HUES6 (cell line): ENCODE measurements around the gene EN2.

Source experiments
- H3K27ac ChIP-seq: 2 replicates; pipeline ENCODE4 v1.7.0; 2013; ENCODE audit warnings: low read depth, mild to moderate bottlenecking, low read length, inconsistent platforms
- H3K27me3 ChIP-seq: 2 replicates; pipeline ENCODE4 v1.6.1; 2013; ENCODE audit warnings: low read length; ENCODE audit not compliant: control insufficient read depth, insufficient read depth
- H3K36me3 ChIP-seq: 2 replicates; pipeline ENCODE4 v1.6.1; 2013; ENCODE audit warnings: low read length; ENCODE audit not compliant: control insufficient read depth, insufficient read depth
- H3K4me1 ChIP-seq: 2 replicates; pipeline ENCODE4 v1.6.1; 2013; ENCODE audit warnings: low read length; ENCODE audit not compliant: control insufficient read depth, insufficient read depth
- H3K4me3 ChIP-seq: 2 replicates; pipeline ENCODE4 v1.5.1; 2013; ENCODE audit warnings: low read depth, low read length
- H3K9ac ChIP-seq: one replicate; pipeline ENCODE4 v1.6.1; 2013; ENCODE audit warnings: mild to moderate bottlenecking, low read length
- H3K9me3 ChIP-seq: 2 replicates; pipeline ENCODE4 v1.6.1; 2013; ENCODE audit warnings: low read depth, low read length; ENCODE audit not compliant: control insufficient read depth, insufficient read depth

EN2 gene

GRCh38 chr7:155458111-155458877 lies at the start of gene EN2:
Gene EN2 (plus strand): TSS chr7:155458129. CDS start chr7:155458378, 249 bp downstream.
- Histone ChIP-seq H3K9me3 (no peaks in the 10 kb centered on the region), H3K27ac (no peak within 1 kb of the TSS), H3K4me1 (peaks cover 20% of the 10 kb centered on the region; the same call in 1 of the 2 replicates), H3K4me3 (peak within 1 kb of the TSS; percentile 43), H3K27me3 (peaks cover 98% of the 10 kb centered on the region), H3K36me3 (no peaks in the 10 kb centered on the region), H3K9ac (no peak within 1 kb of the TSS)

DNA sequence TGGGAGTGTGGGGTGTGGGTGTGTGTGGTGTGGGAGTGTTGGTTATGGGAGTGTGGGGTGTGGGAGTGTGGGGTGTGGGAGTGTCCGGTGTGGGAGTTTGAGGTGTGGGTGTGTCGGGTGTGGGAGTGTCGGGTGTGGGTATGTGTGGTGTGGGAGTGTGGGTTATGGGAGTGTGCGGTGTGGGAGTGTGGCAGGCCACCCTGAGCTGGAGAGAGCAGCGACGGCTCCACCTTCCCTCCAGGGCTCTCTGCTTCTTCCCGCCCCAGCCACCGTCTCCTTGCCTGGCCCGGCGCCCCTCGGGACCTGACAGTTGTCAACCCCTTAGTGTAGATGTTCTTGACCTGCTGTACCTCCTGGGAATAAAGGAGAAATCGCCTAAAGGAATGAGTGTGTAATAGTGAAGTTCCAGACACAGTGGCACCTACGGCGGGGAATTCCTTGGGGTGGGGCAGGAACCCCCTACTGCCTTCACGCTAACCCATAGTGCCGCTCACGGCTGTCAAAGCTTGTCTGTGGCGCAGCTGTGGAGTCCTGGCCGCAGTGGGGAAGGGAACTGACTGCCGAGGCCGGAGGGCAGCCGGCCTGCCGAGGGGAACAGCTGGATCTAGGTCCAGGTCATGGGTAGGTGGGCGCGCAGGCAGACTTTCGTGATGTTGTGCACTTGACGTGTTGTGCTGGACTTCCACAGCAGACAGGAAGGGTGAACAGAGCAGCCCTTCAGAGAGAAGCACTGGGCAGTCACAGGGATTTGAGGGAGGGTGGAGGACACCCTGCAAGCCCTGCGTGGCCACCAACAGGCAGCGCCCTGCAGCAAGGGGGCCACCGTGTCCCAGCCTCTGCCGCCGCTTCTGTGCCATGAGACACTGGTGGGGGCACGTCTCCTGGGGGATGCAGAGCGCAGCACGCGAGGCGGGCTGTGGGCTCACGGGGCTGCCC lies 49.0 kb upstream of the EN2 start:
- no peaks in the 10 kb centered on the region for H3K36me3 ChIP-seq

DNA sequence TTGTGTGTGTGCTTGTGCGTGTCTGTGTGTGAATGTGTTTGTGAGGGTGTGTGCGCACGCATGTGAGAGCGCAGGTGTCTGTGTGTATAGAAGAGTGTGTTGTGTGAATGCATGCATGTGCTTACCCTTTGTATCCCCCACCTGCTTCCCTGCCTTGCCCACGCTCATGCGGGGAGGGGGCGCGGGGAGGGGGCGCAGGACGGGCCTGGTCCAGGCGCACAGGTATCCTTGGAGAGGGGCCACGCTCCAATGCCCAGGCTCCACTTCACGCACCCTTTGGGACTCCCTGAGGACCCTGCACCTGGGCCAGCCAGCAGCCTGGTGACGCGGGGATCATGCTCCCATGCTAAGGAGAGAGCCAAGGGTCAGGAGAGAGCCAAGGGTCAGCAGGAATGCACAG lies 47.9 kb upstream of the EN2 start:
- H3K36me3 ChIP-seq: no peaks in the 10 kb centered on the region
- no peak overlapping the region for H3K9ac ChIP-seq
- peaks cover 19% of the 10 kb centered on the region for H3K4me1 ChIP-seq
- no peak overlapping the region for H3K4me3 ChIP-seq
- no peak overlapping the region for H3K27ac ChIP-seq
- H3K27me3 ChIP-seq: peaks cover 67% of the 10 kb centered on the region
- H3K9me3 ChIP-seq: no peaks in the 10 kb centered on the region

More for the DNA sequence above, 49.0 kb upstream of the EN2 start:
- Histone ChIP-seq H3K9me3 (no peaks in the 10 kb centered on the region), H3K27ac (no peak overlapping the region), H3K4me3 (no peak overlapping the region), H3K9ac (no peak overlapping the region), H3K27me3 (peaks cover 74% of the 10 kb centered on the region), H3K4me1 (peaks cover 19% of the 10 kb centered on the region)

- Histone ChIP-seq H3K27ac (no peak overlapping the region), H3K9ac (no peak overlapping the region), H3K27me3 (peaks cover 65% of the 10 kb centered on the region), H3K4me3 (no peak overlapping the region), H3K4me1 (peaks cover 19% of the 10 kb centered on the region), H3K9me3 (no peaks in the 10 kb centered on the region), H3K36me3 (no peaks in the 10 kb centered on the region)
Measured at GRCh38 chr7:155410431-155410830, 47.5 kb upstream of the EN2 start.

GRCh38 chr7:155411718-155412415 lies 46.1 kb upstream of the EN2 start:
- no peak overlapping the region for H3K4me3 ChIP-seq
- H3K27me3 ChIP-seq: peaks cover 52% of the 10 kb centered on the region

DNA sequence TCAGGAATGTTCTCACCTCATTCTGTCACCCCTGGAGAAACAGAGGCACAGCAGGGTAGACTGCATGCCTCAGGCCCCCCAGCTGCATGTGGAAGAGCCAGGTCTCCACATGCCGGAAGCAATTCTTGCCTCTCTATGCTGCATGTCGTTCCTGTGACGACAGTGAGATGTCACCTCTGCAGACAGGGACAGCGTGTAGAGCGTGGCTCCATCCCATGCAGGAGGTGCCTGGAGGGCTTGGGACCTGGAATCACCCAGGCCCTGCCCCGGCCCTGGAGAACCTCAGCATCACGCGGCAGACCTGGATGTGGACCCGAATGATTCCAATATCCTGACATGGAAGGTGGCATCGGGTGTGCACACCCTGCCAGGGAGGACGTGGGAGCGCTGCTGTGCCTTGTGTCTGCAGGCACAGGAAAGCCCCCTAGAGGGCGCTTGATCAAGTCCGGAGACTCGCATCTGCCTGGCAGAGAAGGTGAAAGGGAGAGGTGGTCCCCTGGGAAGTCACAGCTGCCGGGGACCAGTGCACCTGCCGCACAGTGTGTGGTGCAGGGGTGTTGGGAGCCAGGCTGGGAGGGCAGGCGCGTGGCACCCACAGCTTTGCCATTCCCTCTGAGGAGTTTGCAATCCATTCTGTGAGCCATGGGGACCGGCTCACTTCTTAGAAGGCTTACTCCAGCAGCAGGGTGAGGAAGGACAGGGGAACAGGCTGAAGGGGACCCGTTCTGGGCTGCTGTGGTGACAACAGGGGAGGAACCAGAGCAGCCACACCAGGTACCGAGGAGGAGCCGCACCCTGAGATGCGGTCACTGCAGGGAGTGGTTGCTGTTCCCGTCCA lies 45.3 kb upstream of the EN2 start:
- Histone ChIP-seq H3K36me3 (no peaks in the 10 kb centered on the region), H3K9ac (no peak overlapping the region), H3K9me3 (no peaks in the 10 kb centered on the region), H3K27me3 (peaks cover 52% of the 10 kb centered on the region), H3K4me3 (no peak overlapping the region), H3K27ac (no peak overlapping the region), H3K4me1 (peaks cover 19% of the 10 kb centered on the region)

More at GRCh38 chr7:155411718-155412415, 46.1 kb upstream of the EN2 start:
- H3K9me3 ChIP-seq: no peaks in the 10 kb centered on the region
- peaks cover 19% of the 10 kb centered on the region for H3K4me1 ChIP-seq
- H3K36me3 ChIP-seq: no peaks in the 10 kb centered on the region
- H3K27ac ChIP-seq: no peak overlapping the region
- no peak overlapping the region for H3K9ac ChIP-seq

DNA sequence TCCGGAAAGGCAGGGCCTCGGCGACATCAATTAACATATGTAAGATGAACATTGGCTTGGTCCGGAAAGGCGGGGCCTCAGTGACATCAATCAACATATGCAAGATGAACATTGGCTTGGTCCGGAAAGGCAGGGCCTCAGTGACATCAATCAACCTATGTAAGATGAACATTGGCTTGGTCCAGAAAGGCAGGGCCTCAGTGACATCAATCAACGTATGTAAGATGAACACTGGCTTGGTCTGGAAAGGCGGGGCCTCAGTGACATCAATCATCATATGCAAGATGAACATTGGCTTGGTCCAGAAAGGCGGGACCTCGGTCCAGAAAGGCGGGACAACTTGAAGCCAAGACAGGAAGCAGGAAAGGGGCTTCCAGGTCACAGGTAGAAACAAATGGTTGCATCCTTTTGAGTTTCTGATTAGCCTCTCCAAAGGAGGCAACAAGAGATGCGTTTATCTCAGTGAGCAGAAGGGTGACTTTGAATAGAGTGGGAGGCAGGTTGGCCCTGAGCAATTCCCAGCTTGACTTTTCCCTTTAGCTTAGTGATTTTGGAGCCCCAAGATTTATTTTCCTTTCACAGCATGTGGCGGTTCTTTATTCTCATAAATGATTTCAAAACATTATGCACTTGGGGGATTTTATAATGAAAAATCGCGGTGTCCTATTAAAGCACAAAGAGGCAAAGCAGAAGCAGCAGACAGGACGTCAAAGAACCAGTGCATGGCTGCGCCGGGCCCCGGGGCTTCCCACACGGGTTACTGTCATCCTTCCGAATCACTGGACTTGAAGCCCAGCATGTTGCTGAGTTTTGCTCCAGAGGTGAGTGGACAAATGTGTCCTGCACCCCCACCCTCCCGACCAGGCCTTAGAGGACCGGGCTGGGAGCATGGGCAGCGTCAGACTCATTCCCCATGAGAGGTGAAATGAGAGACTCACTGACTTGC lies 43.1 kb upstream of the EN2 start:
- Histone ChIP-seq H3K27ac (no peak overlapping the region), H3K36me3 (no peaks in the 10 kb centered on the region), H3K4me3 (no peak overlapping the region), H3K4me1 (peaks cover 7% of the 10 kb centered on the region), H3K27me3 (peaks cover 39% of the 10 kb centered on the region), H3K9ac (no peak overlapping the region), H3K9me3 (no peaks in the 10 kb centered on the region)

DNA sequence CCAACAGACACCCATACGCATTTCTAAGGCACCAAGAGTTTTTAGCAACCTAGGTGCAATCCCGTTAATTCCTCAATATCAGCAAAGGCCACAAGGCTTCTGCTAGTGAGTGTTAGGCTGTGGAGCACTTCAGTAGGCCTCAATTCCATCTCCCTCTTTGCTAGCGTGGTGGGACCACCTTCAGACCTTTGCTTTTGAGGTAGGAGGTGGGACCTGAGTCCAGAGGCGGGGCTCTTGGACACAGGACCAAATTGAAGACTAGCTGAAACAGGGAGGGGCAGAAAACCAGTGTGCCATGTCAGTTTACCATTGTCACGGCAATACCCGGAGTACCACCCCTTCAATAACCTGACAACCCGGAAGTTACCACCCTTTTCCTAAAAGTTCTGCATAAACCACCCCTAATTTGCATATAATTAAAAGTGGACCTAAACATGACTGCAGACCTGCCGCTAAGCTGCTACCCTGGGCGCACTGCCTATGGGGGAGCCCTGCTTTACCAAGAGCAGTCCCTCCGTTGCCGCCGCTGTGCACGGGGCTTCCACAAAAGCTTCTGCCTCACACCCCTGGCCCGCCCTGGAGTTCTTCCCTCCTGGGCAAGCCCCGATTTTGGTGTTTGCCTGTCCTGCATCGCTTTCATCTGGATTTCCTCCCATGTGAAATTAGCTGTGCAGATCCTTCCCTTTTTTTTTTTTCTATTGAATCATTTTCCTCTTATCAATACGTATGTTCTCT lies 41.1 kb upstream of the EN2 start:
- Histone ChIP-seq H3K9me3 (no peaks in the 10 kb centered on the region), H3K27ac (no peak overlapping the region), H3K36me3 (no peaks in the 10 kb centered on the region), H3K4me1 (no peaks in the 10 kb centered on the region), H3K9ac (no peak overlapping the region), H3K27me3 (peaks cover 19% of the 10 kb centered on the region), H3K4me3 (no peak overlapping the region)

DNA sequence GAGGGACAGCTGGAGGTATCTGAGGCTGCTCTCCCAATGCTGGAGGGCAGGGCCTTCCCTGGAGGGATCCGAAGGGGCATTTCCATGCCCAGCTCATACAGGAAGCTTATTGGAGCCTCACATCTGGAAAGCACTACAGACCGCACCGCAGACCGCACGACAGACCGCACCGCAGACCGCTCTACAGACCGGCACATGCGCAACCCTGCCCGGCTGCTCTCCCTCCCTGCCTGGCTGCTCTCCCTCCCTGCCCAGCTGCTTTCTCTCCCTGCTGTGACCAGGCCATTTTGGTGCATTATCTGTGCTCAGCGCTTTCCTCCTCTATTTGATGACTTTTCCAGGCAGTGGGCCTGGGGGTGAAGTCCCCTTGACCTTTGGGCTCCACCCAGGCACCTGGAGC lies 39.6 kb upstream of the EN2 start:
- Histone ChIP-seq H3K27ac (no peak overlapping the region), H3K9me3 (no peaks in the 10 kb centered on the region), H3K36me3 (no peaks in the 10 kb centered on the region), H3K4me1 (no peaks in the 10 kb centered on the region), H3K27me3 (peaks cover 4% of the 10 kb centered on the region; the same call in 1 of the 2 replicates), H3K4me3 (no peak overlapping the region), H3K9ac (no peak overlapping the region)
